Stimulated activated CD8-positive, alpha-beta memory T cell treated with anti-CD3 and anti-CD28 coated beads, Interleukin-12 subunit alpha, Interleukin-12 subunit beta, amount 100 ng/mL, for 1 hour (primary cell): Measurements from ENCODE around the gene ELL2.
"Not testable (repeated sequence)": the region's sequence is repeated elsewhere in the genome, so short reads cannot be mapped to it uniquely, and the experiment has no call there.

ENCODE experiments used
- DNase-seq: peaks from one replicate; pipeline ENCODE4 v3.0.0-alpha.2; 2020; ENCODE audit warnings: low read depth

ELL2 gene

GRCh38 chr5:95930141-95930930, 31.3 kb downstream of the ELL2 start:
- no peak for DNase-seq

GRCh38 chr5:95928724-95929253, 32.9 kb downstream of the ELL2 start:
- DNase-seq, result no peak

- DNase-seq, result no peak
These were observed 33.5 kb downstream of the ELL2 start for GRCh38 chr5:95927927-95928723.

- DNase-seq, result not testable (repeated sequence)
These were observed 34.4 kb downstream of the ELL2 start for GRCh38 chr5:95927300-95927699.

- no peak for DNase-seq
These were observed 35.7 kb downstream of the ELL2 start for GRCh38 chr5:95925939-95926338.

GRCh38 chr5:95925378-95925744, 36.3 kb downstream of the ELL2 start:
- DNase-seq, result no peak

- no peak for DNase-seq
These were observed 36.8 kb downstream of the ELL2 start for GRCh38 chr5:95924720-95925377.

- no peak for DNase-seq
These were observed 37.6 kb downstream of the ELL2 start for GRCh38 chr5:95923918-95924544.

GRCh38 chr5:95922798-95923197, 38.9 kb downstream of the ELL2 start:
- no peak for DNase-seq

GRCh38 chr5:95921501-95921900, 40.1 kb downstream of the ELL2 start:
- no peak for DNase-seq

GRCh38 chr5:95920822-95921221, 40.8 kb downstream of the ELL2 start:
- no peak for DNase-seq

GRCh38 chr5:95919658-95920057, 42.0 kb downstream of the ELL2 start:
- no peak for DNase-seq

GRCh38 chr5:95918421-95919006, 43.1 kb downstream of the ELL2 start:
- no peak for DNase-seq

GRCh38 chr5:95917207-95917606, 44.4 kb downstream of the ELL2 start:
- no peak for DNase-seq

GRCh38 chr5:95916687-95917085, 45.0 kb downstream of the ELL2 start:
- DNase-seq, result no peak

GRCh38 chr5:95915999-95916686, 45.5 kb downstream of the ELL2 start:
- DNase-seq, result no peak

GRCh38 chr5:95913663-95914062, 48.0 kb downstream of the ELL2 start:
- no peak for DNase-seq

- no peak for DNase-seq
These were observed 49.6 kb downstream of the ELL2 start for GRCh38 chr5:95912029-95912428.

- DNase-seq, result no peak
These were observed 51.1 kb downstream of the ELL2 start for GRCh38 chr5:95910521-95910920.

GRCh38 chr5:95909738-95910137, 51.9 kb downstream of the ELL2 start:
- no peak for DNase-seq

GRCh38 chr5:95908799-95909198, 52.9 kb downstream of the ELL2 start:
- DNase-seq, result no peak
